Heart right ventricle (tissue), 16 donors: ENCODE measurements around the gene MIR17HG. TPM values are rescaled to one million over a fixed set of nuclear protein-coding genes. Genes with fewer than 3 reads are reported as not detected.
"Not testable (repeated sequence)": the region's sequence is repeated elsewhere in the genome, so short reads cannot be mapped to it uniquely, and the experiment has no call there.

Experiments
- ATAC-seq, 8 donors: fragments of 200-7000 bp; cut with Tn5 transposase; one replicate each; pipeline ENCODE4 v1.9.1; 2020; ENCODE audit warnings: mild to moderate bottlenecking in 8 of 8, moderate library complexity in 8 of 8, moderate number of reproducible peaks in 1 of 8
- DNase-seq, 2 donors: peaks; one replicate each; pipeline ENCODE4 v3.0.0-alpha.2; 2020
- H3K27ac ChIP-seq, 10 donors: fragments of 200-600 bp; sonication (generic) in 2 of 10; one replicate each; pipeline versions ENCODE4 v1.5.0 to v1.8.0; 2020 to 2022; ENCODE audit warnings: mild to moderate bottlenecking in 3 of 10
- H3K27me3 ChIP-seq, 7 donors: fragments of 200-600 bp; one replicate each; pipeline ENCODE4 v1.8.0; 2021 to 2022; ENCODE audit warnings: mild to moderate bottlenecking in 2 of 7
- H3K36me3 ChIP-seq, 9 donors: fragments of 200-600 bp; sonication (generic) in 1 of 9; one replicate each; pipeline versions ENCODE4 v1.5.0 to v1.8.0; 2020 to 2022; ENCODE audit warnings: mild to moderate bottlenecking in 2 of 9
- H3K4me1 ChIP-seq, 9 donors: fragments of 200-600 bp; sonication (generic) in 1 of 9; one replicate each; pipeline versions ENCODE4 v1.5.0 to v1.8.0; 2020 to 2022; ENCODE audit warnings: mild to moderate bottlenecking in 4 of 9
- H3K4me3 ChIP-seq, 10 donors: fragments of 200-600 bp; sonication (generic) in 2 of 10; one replicate each; pipeline versions ENCODE4 v1.5.0 to v1.8.0; 2020 to 2022; ENCODE audit warnings: mild to moderate bottlenecking in 7 of 10, moderate library complexity in 2 of 10
- H3K9me3 ChIP-seq, 11 donors: fragments of 200-600 bp in 10 of 11; sonication (generic) in 2 of 11; one replicate each; pipeline versions ENCODE4 v1.5.0 to v1.8.0; 2013 to 2022; ENCODE audit warnings: mild to moderate bottlenecking in 2 of 11, control low read depth in 1 of 11, moderate library complexity in 1 of 11
- WGBS, 2 donors: extraction: QIAGEN DNeasy Blood & Tissue Kit; methylation state at CpG; one replicate each; pipeline ENCODE4 v1.1.7; 2013; ENCODE audit warnings: inconsistent platforms in 1 of 2; 5-methylcytosine and 5-hydroxymethylcytosine counted together
- intact Hi-C, 10 donors: fragments of 100-400 bp; cut with DNase I; formaldehyde crosslinking; loops; one replicate each; pipeline versions ENCODE4 v1.11.1 to v1.14.2; 2022
- polyA plus RNA-seq, 2 donors: library from polyadenylated mRNA; stranded (reverse); fragments of 200-250 nt; gene quantifications; one replicate each; pipeline ENCODE4 v1.2.3, GENCODE V29; 2013
- total RNA-seq, 10 donors: library from RNA; stranded (reverse); fragmentation: NEBNext Ultra II Directional in 3 of 10; extraction: Animal tissue kit (Norgen Biotek cat#: 25700) in 3 of 10; gene quantifications; one replicate each; pipeline versions ENCODE4 v1.2.1 to v1.2.4, GENCODE V29; 2021 to 2023
- TF ChIP-seq, protein P1 (sequence below), 9 donors: fragments of 200-600 bp; sonication (generic) in 2 of 9; IDR thresholded peaks; one replicate each; pipeline versions ENCODE4 v1.5.0 to v1.8.0; 2021 to 2022; ENCODE audit warnings: antibody characterized with exemption in 9 of 9, mild to moderate bottlenecking in 5 of 9, moderate library complexity in 1 of 9
- donor health status: Arrhythmogenic right ventricular cardiomyopathy.
- donor health status: ischemic (EF 13 %, LVEDD 7.1; RV severe dilation, severe dysfunction).
- donor health status: healthy with polysubstance abuse.
- donor health status: DM: no; HTN: yes; CAD: no.
- donor health status: DM: no; HTN: no; CAD: no.
- donor health status: ischemic (EF 25% LVEDD 6.9; RV normal size, moderate dysfunction).
- donor health status: ischemic (EF 25% LVEDD 5.7; RV mildly dilated, moderate dysfunction).
- donor health status: healthy.
- donor health status: DM: yes; HTN: yes; CAD: no.
- donor health status: Ischemic cardiomyopathy.
- donor health status: ischemic (EF 35%, LVEDD 5.7; RV mildly dilated, moderate dysfunction).
- donor health status: nonischemic (EF 11% LVEDD 7.7; RV severe dilation, severe dysfunction).
- donor health status: DM: yes; HTN: yes; CAD: no.
- donor health status: PGD.
- donor health status: ischemic (EF 29% LVEDD 5.4; RV normal size, mild dysfunction).
- donor health status: nonischemic (EF 23%, LVEDD 6.1; RV moderate dilation, normal function).

MIR17HG gene
- total and polyA plus RNA-seq, 12 donors: 0.41 to 5.0 (median 1.1) TPM

- Histone ChIP-seq H3K27ac (no peak overlapping the region), H3K27me3 (peaks cover 0 to 61% (median 41%) of the 10 kb centered on the region in 7 donors), H3K9me3 (no peaks in the 10 kb centered on the region), H3K4me3 (no peak overlapping the region), H3K4me1 (no peaks in the 10 kb centered on the region), H3K36me3 (no peaks in the 10 kb centered on the region)
- intact Hi-C loops: no loop called here
- TF ChIP-seq, protein P1, sequence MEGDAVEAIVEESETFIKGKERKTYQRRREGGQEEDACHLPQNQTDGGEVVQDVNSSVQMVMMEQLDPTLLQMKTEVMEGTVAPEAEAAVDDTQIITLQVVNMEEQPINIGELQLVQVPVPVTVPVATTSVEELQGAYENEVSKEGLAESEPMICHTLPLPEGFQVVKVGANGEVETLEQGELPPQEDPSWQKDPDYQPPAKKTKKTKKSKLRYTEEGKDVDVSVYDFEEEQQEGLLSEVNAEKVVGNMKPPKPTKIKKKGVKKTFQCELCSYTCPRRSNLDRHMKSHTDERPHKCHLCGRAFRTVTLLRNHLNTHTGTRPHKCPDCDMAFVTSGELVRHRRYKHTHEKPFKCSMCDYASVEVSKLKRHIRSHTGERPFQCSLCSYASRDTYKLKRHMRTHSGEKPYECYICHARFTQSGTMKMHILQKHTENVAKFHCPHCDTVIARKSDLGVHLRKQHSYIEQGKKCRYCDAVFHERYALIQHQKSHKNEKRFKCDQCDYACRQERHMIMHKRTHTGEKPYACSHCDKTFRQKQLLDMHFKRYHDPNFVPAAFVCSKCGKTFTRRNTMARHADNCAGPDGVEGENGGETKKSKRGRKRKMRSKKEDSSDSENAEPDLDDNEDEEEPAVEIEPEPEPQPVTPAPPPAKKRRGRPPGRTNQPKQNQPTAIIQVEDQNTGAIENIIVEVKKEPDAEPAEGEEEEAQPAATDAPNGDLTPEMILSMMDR (IDR thresholded peaks at IDR 0.05): no peak
- DNase-seq: no peak
- ATAC-seq: no peak
These were observed 32.6 kb upstream of the MIR17HG start for GRCh38 chr13:91314888-91315287.

DNA sequence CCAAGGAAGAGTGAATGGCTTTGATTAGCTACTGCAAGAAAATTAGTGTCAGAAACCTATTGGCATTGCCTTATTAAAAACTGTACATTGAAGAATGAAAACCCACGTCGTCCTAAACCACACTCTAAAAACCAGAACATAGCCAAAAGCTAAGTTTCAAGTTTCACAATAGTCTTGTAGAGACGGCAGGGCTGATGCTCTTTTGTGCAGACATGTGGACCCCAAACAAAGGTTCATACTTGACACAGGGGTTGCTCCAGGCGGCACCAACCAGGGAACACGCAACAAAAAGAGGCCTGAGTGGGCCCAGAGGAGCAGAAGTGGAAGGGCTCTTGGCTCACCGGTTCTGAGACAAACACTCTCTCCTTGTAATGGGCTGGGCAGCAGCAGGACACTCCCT, 28.6 kb upstream of the MIR17HG start:
- no peak for DNase-seq
- no peaks in the 10 kb centered on the region for H3K9me3 ChIP-seq
- H3K27me3 ChIP-seq: peaks cover 0 to 50% (median 32%) of the 10 kb centered on the region in 7 donors
- no peak overlapping the region for H3K27ac ChIP-seq
- 72 to 85% methylated on average over 6 of the region's 6 CpGs for WGBS, 2 donors
- no peak overlapping the region for H3K4me3 ChIP-seq
- H3K36me3 ChIP-seq: no peaks in the 10 kb centered on the region
- intact Hi-C loops: no loop called here
- no peak for ATAC-seq
- TF ChIP-seq, protein P1 (IDR thresholded peaks at IDR 0.05): no peak
- H3K4me1 ChIP-seq: no peaks in the 10 kb centered on the region

GRCh38 chr13:91319996-91320395, 27.5 kb upstream of the MIR17HG start:
- no peak for ATAC-seq
- no peaks in the 10 kb centered on the region for H3K9me3 ChIP-seq
- no peak for DNase-seq
- TF ChIP-seq, protein P1 (IDR thresholded peaks at IDR 0.05): no peak
- 90 to 94% methylated on average over 8 of the region's 8 CpGs for WGBS, 2 donors
- H3K4me3 ChIP-seq: no peak overlapping the region
- H3K4me1 ChIP-seq: no peaks in the 10 kb centered on the region
- intact Hi-C loops: no loop called here
- no peaks in the 10 kb centered on the region for H3K36me3 ChIP-seq
- H3K27ac ChIP-seq: no peak overlapping the region
- H3K27me3 ChIP-seq: peaks cover 0 to 39% (median 21%) of the 10 kb centered on the region in 7 donors

GRCh38 chr13:91320990-91321389, 26.5 kb upstream of the MIR17HG start:
- H3K9me3 ChIP-seq, H3K4me3 ChIP-seq, ATAC-seq, intact Hi-C loops, H3K4me1 ChIP-seq, H3K27ac ChIP-seq, H3K36me3 ChIP-seq, DNase-seq: not testable (repeated sequence)
- peaks cover 0 to 36% (median 11%) of the 10 kb centered on the region in 7 donors for H3K27me3 ChIP-seq
- 90 to 91% methylated on average over 1 of the region's 1 CpG for WGBS, 2 donors

- Histone ChIP-seq H3K36me3 (no peaks in the 10 kb centered on the region), H3K4me1 (no peaks in the 10 kb centered on the region), H3K9me3 (no peaks in the 10 kb centered on the region), H3K4me3 (no peak overlapping the region), H3K27me3 (peaks cover 0 to 18% (median 0%) of the 10 kb centered on the region in 7 donors), H3K27ac (no peak overlapping the region)
- ATAC-seq (no peak), DNase-seq (no peak)
- TF ChIP-seq, protein P1 (IDR thresholded peaks at IDR 0.05): no peak
- WGBS, 2 donors: 72 to 83% methylated on average over 3 of the region's 3 CpGs
- intact Hi-C loops: no loop called here
These were observed 24.1 kb upstream of the MIR17HG start for GRCh38 chr13:91323349-91323748.
